Activated effector memory CD4-positive, alpha-beta T cell treated with Interleukin-2 at 50 U/mL for 16 hours (primary cell): ENCODE measurements around the gene GATA6.
"Not testable (repeated sequence)": the region's sequence is repeated elsewhere in the genome, so short reads cannot be mapped to it uniquely, and the experiment has no call there.

Experiments used
- DNase-seq: peaks from one replicate; pipeline ENCODE4 v3.0.0-alpha.2; 2020

The GATA6 gene

DNA sequence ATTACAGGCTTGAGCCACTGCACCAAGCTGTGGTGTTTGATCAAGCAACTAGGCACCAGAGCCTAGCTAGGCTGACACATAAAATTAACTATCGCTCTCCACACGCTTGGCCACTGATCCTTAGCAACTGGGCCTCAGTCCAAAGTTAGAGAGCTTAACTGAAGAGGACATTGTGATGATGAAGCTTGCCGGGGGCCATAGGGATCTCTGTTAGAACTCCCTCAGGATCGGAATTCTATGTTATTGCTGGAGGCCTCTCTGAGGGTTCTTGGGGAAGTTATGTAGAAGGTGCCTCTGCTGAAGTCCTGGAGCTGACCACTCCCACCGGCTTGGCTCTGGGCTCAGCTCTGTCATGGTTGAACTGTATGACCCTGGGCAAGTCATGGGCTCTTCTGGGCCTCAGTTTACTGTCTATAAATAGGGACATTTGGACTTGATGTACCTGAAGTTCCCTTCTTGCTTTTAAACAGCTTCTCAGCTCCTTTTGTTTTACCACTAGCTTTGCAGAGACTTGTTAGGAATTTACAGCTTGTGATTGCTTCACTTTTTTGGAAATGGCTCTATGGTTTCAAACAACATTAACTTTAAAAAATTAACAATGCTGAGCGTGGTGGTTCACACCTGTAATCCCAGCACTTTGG is 44.1 kb downstream of the GATA6 start:
- no peak for DNase-seq

GRCh38 chr18:22214731-22215528 is 45.5 kb downstream of the GATA6 start:
- DNase-seq, result no peak

- no peak for DNase-seq
Measured at GRCh38 chr18:22218835-22219234, 49.4 kb downstream of the GATA6 start.

- no peak for DNase-seq
Measured at GRCh38 chr18:22219568-22220355, 50.4 kb downstream of the GATA6 start.

- not testable (repeated sequence) for DNase-seq
Measured at GRCh38 chr18:22220585-22220984, 51.2 kb downstream of the GATA6 start.

- DNase-seq, result no peak
Measured at GRCh38 chr18:22221350-22221749, 52.0 kb downstream of the GATA6 start.

- DNase-seq, result no peak
Measured at GRCh38 chr18:22223254-22223964, 54.0 kb downstream of the GATA6 start.

DNA sequence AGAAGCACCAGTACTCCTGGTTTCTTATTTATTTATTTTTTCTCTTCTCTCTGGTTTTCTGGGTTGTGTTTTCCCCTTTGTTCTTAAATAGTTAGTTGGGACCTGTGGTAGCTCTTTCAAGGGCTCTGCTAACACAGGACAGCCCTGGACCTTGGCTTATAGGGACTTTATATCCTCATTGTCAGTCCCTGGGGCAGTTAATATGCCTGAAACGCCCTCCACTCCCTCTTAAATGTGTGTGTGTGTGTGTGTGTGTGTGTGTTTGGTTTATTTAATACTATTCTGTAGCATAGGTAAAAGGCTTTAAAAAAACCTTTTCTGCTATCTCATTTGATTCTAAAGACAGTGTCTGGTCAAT is 54.6 kb downstream of the GATA6 start:
- no peak for DNase-seq

- no peak for DNase-seq
Measured at GRCh38 chr18:22224339-22224738, 55.0 kb downstream of the GATA6 start.

GRCh38 chr18:22226801-22227200 is 57.4 kb downstream of the GATA6 start:
- no peak for DNase-seq

GRCh38 chr18:22228976-22229375 is 59.6 kb downstream of the GATA6 start:
- DNase-seq, result no peak

DNA sequence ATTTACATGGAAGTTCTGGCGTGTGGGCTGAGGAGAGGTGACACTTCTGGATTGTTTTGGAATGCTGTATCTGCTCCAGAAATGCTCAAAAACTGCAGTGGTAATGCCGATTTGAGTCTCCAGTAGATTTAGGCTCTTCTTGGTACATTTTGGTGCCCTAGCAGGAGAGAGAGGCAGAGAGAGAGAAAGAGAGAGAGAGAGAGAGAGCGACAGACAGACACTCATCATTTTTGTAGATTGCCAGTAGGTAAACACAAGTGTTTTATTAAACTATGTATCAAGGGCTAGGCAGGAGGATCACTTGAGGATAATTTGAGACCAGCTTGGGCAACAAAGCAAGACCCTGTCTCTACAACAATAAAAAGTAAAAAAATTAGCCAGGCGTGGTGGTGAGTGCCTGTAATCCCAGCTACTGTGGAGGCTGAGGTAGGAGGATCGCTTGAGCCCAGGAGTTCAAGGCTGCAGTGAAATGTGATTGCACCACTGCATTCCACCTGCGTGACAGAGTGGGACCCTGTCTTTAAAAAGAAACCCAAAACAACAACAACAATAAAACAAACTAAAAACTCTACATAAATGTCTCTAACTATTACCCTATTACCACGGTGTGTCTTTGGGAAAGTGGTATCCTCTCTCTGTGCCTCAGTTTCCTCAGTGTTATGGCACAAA is 60.2 kb downstream of the GATA6 start:
- no peak for DNase-seq

DNA sequence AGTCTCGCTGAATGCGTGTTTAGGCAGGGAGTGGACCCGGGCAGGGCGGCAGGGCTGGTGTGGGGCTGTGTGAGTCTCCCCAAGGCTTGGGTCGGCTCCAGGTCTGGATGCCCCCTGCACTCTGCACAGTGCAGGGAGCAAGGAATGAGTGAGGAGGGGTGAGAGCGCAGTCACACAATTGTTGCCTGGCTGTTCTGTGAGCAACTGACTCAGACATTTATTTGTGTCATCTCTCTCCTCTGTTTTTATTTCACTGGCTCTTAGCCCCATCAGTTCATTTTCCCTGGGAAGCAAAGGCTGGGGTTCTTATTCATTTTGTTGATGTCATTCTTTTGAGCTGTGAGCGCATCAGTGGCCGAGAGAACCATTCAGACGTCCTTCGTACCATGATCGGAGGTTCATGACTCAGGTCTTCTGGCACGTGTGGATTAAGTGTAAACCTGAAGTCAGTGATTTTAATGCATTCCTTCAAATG is 61.1 kb downstream of the GATA6 start:
- no peak for DNase-seq

- no peak for DNase-seq
Measured at GRCh38 chr18:22233266-22233665, 63.9 kb downstream of the GATA6 start.

- no peak for DNase-seq
Measured at GRCh38 chr18:22238036-22238435, 68.6 kb downstream of the GATA6 start.

DNA sequence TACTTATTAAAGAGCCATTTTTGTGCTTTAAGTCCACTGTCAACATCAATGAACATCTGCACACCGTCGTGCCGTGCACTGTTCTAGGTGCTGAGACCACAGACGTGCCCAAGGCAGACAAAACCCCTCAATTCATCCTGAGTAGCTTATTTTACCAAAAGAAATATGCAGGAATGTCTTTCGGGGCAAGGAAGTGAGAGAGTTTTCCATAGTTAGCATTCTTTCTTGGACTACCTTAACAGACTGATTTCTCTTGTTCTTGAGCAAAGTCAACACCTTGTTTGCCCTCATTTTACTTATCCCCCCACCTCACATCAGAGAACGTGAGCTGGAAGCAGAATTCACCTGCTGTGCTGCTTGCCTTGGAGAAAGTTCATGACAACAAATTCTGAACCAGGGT is 69.3 kb downstream of the GATA6 start:
- no peak for DNase-seq

GRCh38 chr18:22241921-22242361 is 72.6 kb downstream of the GATA6 start:
- no peak for DNase-seq

GRCh38 chr18:22243513-22243912 is 74.1 kb downstream of the GATA6 start:
- DNase-seq, result no peak

GRCh38 chr18:22250026-22250425 is 80.6 kb downstream of the GATA6 start:
- DNase-seq, result no peak

GRCh38 chr18:22250591-22250996 is 81.2 kb downstream of the GATA6 start:
- no peak for DNase-seq
